ENCODE measurements around the gene HOXB8.

GRCh38 chr17:48624118-48624517, 9.0 kb upstream of the HOXB8 start:
- TF ChIP-seq CTCF (IDR thresholded peaks at IDR 0.05; ENCODE audit: low read length) (no peak), EZH2 (optimal IDR thresholded peaks at IDR 0.05; ENCODE audit: low read depth, low read length) (no peak), EZH2phosphoT487 (IDR thresholded peaks at IDR 0.05; ENCODE audit: low read length) (no peak)
